Common myeloid progenitor, CD34-positive (primary cell): ENCODE measurements around the gene TYW3. TPM values are rescaled to one million over a fixed set of nuclear protein-coding genes. Genes with fewer than 3 reads are reported as not detected.

Experiments used
- CTCF ChIA-PET: fragments of 350-600 bp; sonication (Branson Sonifier 250); formaldehyde crosslinking; loops from one replicate; lab custom pipeline; 2021; ENCODE audit warnings: antibody characterized with exemption; lab: Charles Lee
- POLR2A ChIA-PET: fragments of 350-600 bp; sonication (Branson Sonifier 250); formaldehyde crosslinking; loops from one replicate; lab custom pipeline; 2021; ENCODE audit warnings: antibody characterized with exemption; lab: Charles Lee
- DNase-seq, 3 donors: peaks; one replicate each; pipeline versions ENCODE4 v3.0.0 to v3.0.0-alpha.2; 2013
- H3K27ac ChIP-seq, 2 experiments: 1 replicate in 1 of 2; 2 replicates in 1 of 2; pipeline ENCODE4 v1.7.0; 2013; ENCODE audit warnings: inconsistent platforms in 2 of 2, low read length in 2 of 2, mild to moderate bottlenecking in 2 of 2, low read depth in 1 of 2, moderate library complexity in 1 of 2; ENCODE audit not compliant: severe bottlenecking in 2 of 2, insufficient read depth in 1 of 2, poor library complexity in 1 of 2
- H3K27me3 ChIP-seq, 5 experiments: replicated peaks in 2 of 5; 1 replicate in 3 of 5; 2 replicates in 2 of 5; pipeline versions ENCODE4 v1.6.1 to v1.7.0; 2013; ENCODE audit warnings: low read length in 4 of 5, mild to moderate bottlenecking in 2 of 5, moderate library complexity in 2 of 5, inconsistent platforms in 1 of 5; ENCODE audit not compliant: insufficient read depth in 5 of 5, control insufficient read depth in 4 of 5
- H3K36me3 ChIP-seq, 4 experiments: 1 replicate in 2 of 4; 2 replicates in 2 of 4; pipeline versions ENCODE4 v1.6.1 to v1.7.0; 2013; ENCODE audit warnings: low read length in 3 of 4, control low read depth in 1 of 4, mild to moderate bottlenecking in 1 of 4; ENCODE audit not compliant: control insufficient read depth in 4 of 4, insufficient read depth in 4 of 4
- H3K4me1 ChIP-seq, 4 experiments: 1 replicate in 3 of 4; 2 replicates in 1 of 4; pipeline versions ENCODE4 v1.6.1 to v1.7.1; 2013; ENCODE audit warnings: low read length in 3 of 4, mild to moderate bottlenecking in 3 of 4, control low read depth in 1 of 4, inconsistent platforms in 1 of 4, moderate library complexity in 1 of 4; ENCODE audit not compliant: control insufficient read depth in 4 of 4, insufficient read depth in 4 of 4; ENCODE audit errors: control extremely low read depth in 1 of 4
- H3K4me3 ChIP-seq, 7 experiments: 1 replicate in 4 of 7; 2 replicates in 3 of 7; pipeline versions ENCODE4 v1.5.1 to v1.7.0; 2013; ENCODE audit warnings: mild to moderate bottlenecking in 7 of 7, low read length in 6 of 7, moderate library complexity in 6 of 7, inconsistent platforms in 2 of 7, low read depth in 2 of 7, control low read depth in 1 of 7; ENCODE audit not compliant: insufficient read depth in 4 of 7, control insufficient read depth in 1 of 7; ENCODE audit errors: extremely low read depth in 1 of 7
- H3K9me3 ChIP-seq, 5 experiments: 1 replicate in 4 of 5; 2 replicates in 1 of 5; pipeline versions ENCODE4 v1.6.1 to v1.7.1; 2013; ENCODE audit warnings: low read length in 4 of 5, mild to moderate bottlenecking in 2 of 5, inconsistent platforms in 1 of 5, low read depth in 1 of 5, moderate library complexity in 1 of 5; ENCODE audit not compliant: control insufficient read depth in 4 of 5, insufficient read depth in 2 of 5; ENCODE audit errors: control extremely low read depth in 1 of 5
- WGBS: methylation state at CpG from one replicate; pipeline ENCODE4 v1.1.5; 2013; ENCODE audit not compliant: insufficient coverage; 5-methylcytosine and 5-hydroxymethylcytosine counted together
- polyA plus RNA-seq: library from polyadenylated mRNA; unstranded; fragments of 120-200 nt; gene quantifications from one replicate; pipeline ENCODE4 v1.2.1, GENCODE V29; 2013

The TYW3 gene, protein sequence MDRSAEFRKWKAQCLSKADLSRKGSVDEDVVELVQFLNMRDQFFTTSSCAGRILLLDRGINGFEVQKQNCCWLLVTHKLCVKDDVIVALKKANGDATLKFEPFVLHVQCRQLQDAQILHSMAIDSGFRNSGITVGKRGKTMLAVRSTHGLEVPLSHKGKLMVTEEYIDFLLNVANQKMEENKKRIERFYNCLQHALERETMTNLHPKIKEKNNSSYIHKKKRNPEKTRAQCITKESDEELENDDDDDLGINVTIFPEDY
- polyA plus RNA-seq = 27.1 TPM

DNA sequence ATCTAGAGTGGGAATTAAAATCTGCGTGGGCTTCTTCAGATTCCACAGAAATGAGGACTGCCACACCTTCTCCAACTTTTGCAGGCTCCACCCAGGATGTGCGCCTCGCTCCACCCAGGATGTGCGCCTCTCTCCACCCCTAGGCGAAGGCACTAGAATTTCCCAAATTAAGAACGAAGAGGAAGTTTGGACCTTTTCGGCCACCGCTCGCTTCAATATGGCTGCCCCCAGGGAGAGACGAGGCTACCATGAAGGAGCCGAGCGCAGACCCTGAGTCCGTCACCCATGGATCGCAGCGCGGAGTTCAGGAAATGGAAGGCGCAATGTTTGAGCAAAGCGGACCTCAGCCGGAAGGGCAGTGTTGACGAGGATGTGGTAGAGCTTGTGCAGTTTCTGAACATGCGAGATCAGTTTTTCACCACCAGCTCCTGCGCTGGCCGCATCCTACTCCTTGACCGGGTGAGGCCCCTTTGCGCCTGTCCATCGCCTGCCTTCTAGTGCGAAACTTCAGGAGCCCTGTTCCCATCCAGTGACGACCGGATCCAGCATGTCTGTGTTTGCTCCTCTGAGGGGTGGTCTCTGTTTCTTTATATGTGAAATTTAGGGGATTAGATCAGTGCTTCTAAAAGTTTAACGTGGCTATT lies at the start of gene TYW3, which contains the start of gene CRYZ:
TSS of gene TYW3 (plus strand) at position 193 of the 644 bp plus-strand sequence. CDS start at position 286, 93 bp downstream.
TSS of gene CRYZ (minus strand) at position 91 of the 644 bp plus-strand sequence. CDS start 8,229 bp downstream, outside the sequence.
- H3K27me3 ChIP-seq = no peaks in the 10 kb centered on the region
- peaks cover 0 to 3% (median 0%) of the 10 kb centered on the region in 5 experiments for H3K9me3 ChIP-seq
- H3K4me1 ChIP-seq = peaks cover 6 to 29% (median 17%) of the 10 kb centered on the region in 4 experiments
- 4% methylated on average over 26 of the region's 30 CpGs for WGBS
- H3K27ac ChIP-seq = peak within 1 kb of the TSS; percentile 83 to 92
- peak within 1 kb of the TSS; percentile 88 to 100 (median 98) for H3K4me3 ChIP-seq
- ChIA-PET CTCF (interaction anchor here (0.9 to 1.9 kb wide), 8 partner anchors 10 to 535 kb away, joined by 3 to 4 read pairs (median 3); partner anchors contain the start of genes FPGT and LRRIQ3), POLR2A (no interaction called here)
- H3K36me3 ChIP-seq = peaks cover 5 to 21% (median 15%) of the 10 kb centered on the region in 4 experiments
- DNase-seq = peak; percentile 95 to 96 (median 95)

DNA sequence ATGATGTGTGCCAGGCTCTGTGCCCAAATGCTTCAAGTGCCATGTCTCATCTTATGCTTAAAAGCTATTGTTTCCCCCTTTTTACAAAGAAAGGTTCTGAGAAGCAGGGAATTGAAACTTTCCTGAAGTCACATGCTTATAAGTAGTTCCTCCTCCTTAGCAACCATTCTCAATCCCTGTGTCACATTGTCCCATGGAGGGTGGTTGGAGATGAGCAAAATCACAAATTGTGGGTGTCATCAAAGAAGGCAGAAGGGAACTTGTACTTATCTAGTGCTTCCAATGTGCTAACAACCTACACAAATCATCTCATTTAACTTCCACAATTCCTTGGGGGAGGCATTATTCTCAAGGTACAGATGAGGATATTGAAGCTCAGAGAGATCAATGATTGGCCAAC lies 49.3 kb upstream of the TYW3 start:
- no peak overlapping the region for H3K27ac ChIP-seq
- H3K27me3 ChIP-seq = no peaks in the 10 kb centered on the region
- no peaks in the 10 kb centered on the region for H3K4me1 ChIP-seq
- no peak for DNase-seq
- ChIA-PET CTCF (no interaction called here), POLR2A (no interaction called here)
- no peak overlapping the region for H3K4me3 ChIP-seq
- H3K36me3 ChIP-seq = no peaks in the 10 kb centered on the region
- H3K9me3 ChIP-seq = no peaks in the 10 kb centered on the region

DNA sequence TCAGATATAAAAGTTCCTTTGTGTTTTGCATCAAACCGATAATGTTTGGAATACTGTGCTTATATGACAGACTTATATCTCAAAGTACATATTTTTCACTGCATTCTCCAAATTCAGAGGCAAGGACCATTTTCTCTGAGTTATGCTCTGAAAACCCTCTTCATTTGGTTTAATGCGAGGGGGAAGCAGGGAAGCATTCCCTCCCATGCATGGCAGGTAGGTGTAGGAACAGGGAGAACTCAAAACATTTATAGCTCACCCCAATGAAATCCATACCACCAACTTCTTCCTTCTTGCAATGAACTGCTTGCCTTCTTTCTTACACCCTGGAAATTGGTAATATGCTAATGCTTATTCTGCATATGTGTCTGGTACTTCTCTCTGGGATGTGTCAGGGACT lies 48.7 kb upstream of the TYW3 start:
- Histone ChIP-seq H3K36me3 (no peaks in the 10 kb centered on the region), H3K4me1 (no peaks in the 10 kb centered on the region), H3K4me3 (no peak overlapping the region), H3K27me3 (no peaks in the 10 kb centered on the region), H3K27ac (no peak overlapping the region), H3K9me3 (no peaks in the 10 kb centered on the region)
- ChIA-PET POLR2A (no interaction called here), CTCF (no interaction called here)
- WGBS = no CpG with 5 or more reads among the region's 2 CpGs
- DNase-seq = no peak

DNA sequence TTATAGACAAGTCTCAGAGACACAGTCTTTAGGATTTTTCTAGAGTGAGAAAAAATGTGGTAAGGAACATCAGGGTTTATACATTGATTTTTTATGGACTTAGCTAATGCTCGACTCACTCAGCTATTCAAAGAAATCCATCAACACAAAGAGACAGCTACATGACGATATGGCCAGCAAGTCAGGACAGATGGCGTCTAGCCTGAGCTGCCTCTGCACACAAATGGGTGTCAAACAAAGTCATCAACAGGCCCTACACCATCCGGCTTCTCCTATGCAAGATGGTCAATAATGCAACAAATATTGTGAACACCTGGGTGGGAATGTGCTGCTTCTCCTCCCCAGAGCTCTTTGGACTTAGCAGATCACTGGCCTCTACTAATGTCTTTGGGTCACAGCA lies 46.0 kb upstream of the TYW3 start:
- Histone ChIP-seq H3K4me1 (no peaks in the 10 kb centered on the region), H3K36me3 (no peaks in the 10 kb centered on the region), H3K4me3 (no peak overlapping the region), H3K27ac (no peak overlapping the region), H3K9me3 (no peaks in the 10 kb centered on the region), H3K27me3 (no peaks in the 10 kb centered on the region)
- ChIA-PET POLR2A (no interaction called here), CTCF (interaction anchor here (1.3 to 1.7 kb wide), 2 partner anchors 11 to 13 kb away, joined by 4 read pairs; partner anchors contain the start of gene ERICH3)
- no peak for DNase-seq
- WGBS = 89% methylated on average over 3 of the region's 4 CpGs

DNA sequence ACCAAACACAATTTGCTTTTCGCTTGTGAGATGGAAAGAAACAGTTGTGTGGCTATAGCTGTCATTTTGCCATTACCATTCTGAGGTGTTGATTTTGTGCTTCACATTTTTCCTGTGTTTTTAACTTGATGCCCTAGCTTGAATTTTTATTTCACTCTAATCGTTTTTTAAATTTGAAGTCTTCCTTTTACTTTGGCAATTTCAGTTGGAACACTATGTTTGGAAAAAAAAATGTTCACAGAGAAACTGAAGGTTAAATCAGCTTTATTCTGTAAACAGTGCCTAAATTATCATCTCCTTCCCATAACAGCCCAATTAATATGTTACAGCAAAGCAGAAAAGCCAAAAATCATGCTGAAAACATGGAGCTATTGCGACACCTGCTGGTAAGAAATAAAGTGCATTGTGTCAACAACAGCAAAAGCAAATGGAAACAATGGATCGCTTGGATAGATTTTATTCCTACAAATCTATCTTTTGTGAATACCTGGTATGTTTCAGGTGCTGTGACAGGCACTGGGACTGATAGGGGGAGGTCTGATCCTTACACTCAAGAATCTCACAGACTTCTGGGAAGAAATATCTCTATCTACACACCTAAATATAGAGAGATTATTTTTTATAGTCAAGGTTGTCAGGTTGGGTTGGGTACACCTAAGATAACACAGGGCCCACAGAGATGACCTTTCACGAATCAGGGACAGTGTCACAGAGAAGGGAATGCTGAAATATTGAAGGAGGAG lies 43.2 kb upstream of the TYW3 start:
- CTCF ChIA-PET = interaction anchor here (0.8 to 2.2 kb wide), 16 partner anchors 9 to 850 kb away, joined by 3 to 11 read pairs (median 4); no protein-coding TSS in a partner anchor
- Histone ChIP-seq H3K4me1 (no peaks in the 10 kb centered on the region), H3K4me3 (no peak overlapping the region), H3K27me3 (no peaks in the 10 kb centered on the region), H3K27ac (no peak overlapping the region), H3K36me3 (no peaks in the 10 kb centered on the region), H3K9me3 (no peaks in the 10 kb centered on the region)
- 33% methylated on average over 3 of the region's 5 CpGs for WGBS
- peak; percentile 56 to 78 (median 69) for DNase-seq
- POLR2A ChIA-PET = no interaction called here

DNA sequence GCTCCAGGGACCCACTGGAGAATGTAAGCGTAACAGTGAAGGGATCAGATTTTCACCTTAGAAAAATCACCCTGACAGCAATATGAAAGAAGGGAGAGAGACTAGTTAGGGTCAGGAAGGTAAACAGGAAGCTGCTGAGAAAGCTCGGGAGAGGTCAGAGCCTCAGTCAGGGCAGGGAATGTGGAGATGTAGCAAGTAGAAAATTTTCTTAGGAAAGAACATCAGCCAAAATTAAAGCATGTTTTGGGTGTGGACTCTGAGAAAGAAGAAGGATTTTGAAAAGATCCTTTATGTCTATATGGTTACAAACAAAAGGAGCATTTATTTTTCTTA lies 42.6 kb upstream of the TYW3 start:
- 20% methylated on average over 2 of the region's 2 CpGs for WGBS
- POLR2A ChIA-PET = no interaction called here
- H3K9me3 ChIP-seq = no peaks in the 10 kb centered on the region
- no peak overlapping the region for H3K27ac ChIP-seq
- CTCF ChIA-PET = interaction anchor here (0.6 to 2.2 kb wide), 9 partner anchors 9 to 406 kb away, joined by 3 to 11 read pairs (median 4); no protein-coding TSS in a partner anchor
- DNase-seq = no peak
- no peak overlapping the region for H3K4me3 ChIP-seq
- H3K4me1 ChIP-seq = no peaks in the 10 kb centered on the region
- H3K27me3 ChIP-seq = no peaks in the 10 kb centered on the region
- no peaks in the 10 kb centered on the region for H3K36me3 ChIP-seq
